Natural killer cell treated with Interleukin-12 subunit alpha and Interleukin-12 subunit beta and Interleukin-15 and Interleukin-18, amount 100 ng/mL, for 72 hours (primary cell): ENCODE measurements around the gene PDS5B. TPM values are rescaled to one million over a fixed set of nuclear protein-coding genes. Genes with fewer than 3 reads are reported as not detected.

Experiments
- ATAC-seq, 2 donors: fragments of 150-1000 bp; cut with Tn5 transposase in 1 of 2; sonication (Bioruptor Pico), chemical (Tn5 transposase) in 1 of 2; 2 replicates each; pipeline ENCODE4 v1.10.0; 2021
- DNase-seq: peaks from one replicate; pipeline ENCODE4 v3.0.0; 2022; ENCODE audit warnings: low spot score
- H3K27ac Mint-ChIP-seq, 2 donors: 1 replicate in 1 of 2; 2 replicates in 1 of 2; pipeline ENCODE4 v1.8.0; 2022; ENCODE audit warnings: mixed read lengths in 2 of 2, mild to moderate bottlenecking in 1 of 2, moderate library complexity in 1 of 2
- H3K27me3 Mint-ChIP-seq, 2 donors: 1 replicate in 1 of 2; 2 replicates in 1 of 2; pipeline ENCODE4 v1.8.0; 2022; ENCODE audit warnings: mixed read lengths in 2 of 2
- H3K36me3 Mint-ChIP-seq: one replicate; pipeline ENCODE4 v1.8.0; 2022; ENCODE audit warnings: mixed read lengths
- H3K4me1 Mint-ChIP-seq, 2 donors: 1 replicate in 1 of 2; 2 replicates in 1 of 2; pipeline ENCODE4 v1.8.0; 2022; ENCODE audit warnings: low read depth in 2 of 2, mixed read lengths in 2 of 2, mild to moderate bottlenecking in 1 of 2
- H3K4me3 Mint-ChIP-seq: one replicate; pipeline ENCODE4 v1.8.0; 2022; ENCODE audit warnings: mixed read lengths
- H3K9me3 Mint-ChIP-seq: 2 replicates; pipeline ENCODE4 v1.8.0; 2022; ENCODE audit warnings: mixed read lengths
- total RNA-seq, 2 donors: library from RNA; stranded (reverse); gene quantifications; one replicate each; pipeline ENCODE4 v1.2.3, GENCODE V29; 2022

PDS5B gene
- total RNA-seq, 2 donors from 2014 or later: 46.9 to 48.6 TPM

DNA sequence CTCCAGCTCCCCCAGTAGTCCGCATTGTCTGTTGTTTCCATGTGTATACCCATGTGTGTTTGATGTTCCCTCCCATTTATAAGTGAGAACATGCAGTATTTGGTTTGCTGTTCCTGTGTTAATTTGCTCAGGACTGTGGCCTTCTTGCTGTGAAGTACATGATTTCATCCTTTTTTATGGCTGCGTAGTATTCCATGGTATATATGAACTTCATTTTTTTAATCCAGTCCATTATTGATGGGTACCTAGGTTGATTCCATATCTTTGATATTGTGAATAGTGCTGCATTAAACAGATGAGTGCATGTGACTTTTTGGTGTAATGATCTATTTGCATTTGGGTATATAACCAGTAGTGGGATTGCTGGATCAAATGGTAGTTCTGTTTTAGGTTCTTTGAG, 175.2 kb downstream of the PDS5B start:
- Mint-ChIP-seq H3K27me3 (no peaks in the 10 kb centered on the region), H3K4me1 (no peaks in the 10 kb centered on the region), H3K36me3 (peaks cover 50% of the 10 kb centered on the region), H3K4me3 (no peak overlapping the region), H3K27ac (no peak overlapping the region), H3K9me3 (peaks cover 3% of the 10 kb centered on the region)
- DNase-seq (no peak), ATAC-seq (no peak)

DNA sequence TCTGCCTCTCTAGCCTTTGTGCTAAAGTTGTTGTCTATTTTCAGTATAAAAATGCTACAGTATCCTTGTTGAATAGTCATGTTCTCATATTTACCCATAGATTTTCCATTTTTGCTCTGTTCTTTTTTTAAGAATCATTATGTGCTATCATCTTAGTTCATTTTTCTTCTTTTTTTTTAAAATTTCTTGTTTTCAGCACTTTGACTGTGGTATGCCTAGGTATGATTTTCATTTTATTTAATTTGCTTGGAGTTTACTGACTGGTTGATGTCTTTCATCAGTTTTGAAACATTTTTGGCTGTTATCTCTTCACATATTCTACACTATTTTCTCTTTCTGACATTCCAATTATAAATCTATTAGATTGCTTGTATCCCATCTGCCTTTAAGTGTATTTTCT, 192.9 kb downstream of the PDS5B start:
- H3K27me3 Mint-ChIP-seq: no peaks in the 10 kb centered on the region
- peaks cover 14% of the 10 kb centered on the region for H3K36me3 Mint-ChIP-seq
- DNase-seq: no peak
- ATAC-seq: no peak
- peaks cover 4 to 15% of the 10 kb centered on the region in 2 donors for H3K4me1 Mint-ChIP-seq
- H3K9me3 Mint-ChIP-seq: no peaks in the 10 kb centered on the region
- no peak overlapping the region for H3K27ac Mint-ChIP-seq
- H3K4me3 Mint-ChIP-seq: no peak overlapping the region

DNA sequence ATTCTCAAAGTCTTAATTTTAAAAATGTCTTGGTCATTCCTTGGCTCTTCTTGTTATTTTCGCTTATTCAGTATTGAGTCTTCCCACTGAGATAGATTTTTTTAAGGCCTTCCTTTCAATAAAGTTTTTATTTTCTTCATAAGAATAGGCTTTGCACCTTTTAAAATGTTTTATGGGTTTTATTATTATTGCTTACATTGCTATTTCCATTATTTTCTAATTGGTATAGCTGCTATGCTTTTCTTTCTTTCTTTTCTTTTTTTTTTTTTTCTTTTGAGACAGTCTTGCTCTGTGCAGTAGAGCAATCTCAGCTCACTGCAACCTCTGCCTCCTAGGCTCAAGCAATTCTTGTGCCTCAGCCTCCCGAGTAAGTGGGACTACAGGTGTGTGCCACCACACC, 195.7 kb downstream of the PDS5B start:
- no peak overlapping the region for H3K4me3 Mint-ChIP-seq

GRCh38 chr13:32783067-32783466, 196.8 kb downstream of the PDS5B start:
- H3K4me1 Mint-ChIP-seq: peaks cover 7 to 15% of the 10 kb centered on the region in 2 donors
- H3K27ac Mint-ChIP-seq: peak overlapping the region in 1 of 2 donors; percentile 44
- no peaks in the 10 kb centered on the region for H3K27me3 Mint-ChIP-seq
- DNase-seq: no peak
- H3K9me3 Mint-ChIP-seq: no peaks in the 10 kb centered on the region
- H3K4me3 Mint-ChIP-seq: no peak overlapping the region
- H3K36me3 Mint-ChIP-seq: peaks cover 14% of the 10 kb centered on the region
- peak in 1 of 2 donors; percentile 65 for ATAC-seq

More for the DNA sequence above, 195.7 kb downstream of the PDS5B start:
- Mint-ChIP-seq H3K27ac (no peak overlapping the region), H3K27me3 (no peaks in the 10 kb centered on the region), H3K9me3 (no peaks in the 10 kb centered on the region), H3K36me3 (peaks cover 14% of the 10 kb centered on the region), H3K4me1 (peaks cover 7 to 15% of the 10 kb centered on the region in 2 donors)
- ATAC-seq (no peak), DNase-seq (no peak)

DNA sequence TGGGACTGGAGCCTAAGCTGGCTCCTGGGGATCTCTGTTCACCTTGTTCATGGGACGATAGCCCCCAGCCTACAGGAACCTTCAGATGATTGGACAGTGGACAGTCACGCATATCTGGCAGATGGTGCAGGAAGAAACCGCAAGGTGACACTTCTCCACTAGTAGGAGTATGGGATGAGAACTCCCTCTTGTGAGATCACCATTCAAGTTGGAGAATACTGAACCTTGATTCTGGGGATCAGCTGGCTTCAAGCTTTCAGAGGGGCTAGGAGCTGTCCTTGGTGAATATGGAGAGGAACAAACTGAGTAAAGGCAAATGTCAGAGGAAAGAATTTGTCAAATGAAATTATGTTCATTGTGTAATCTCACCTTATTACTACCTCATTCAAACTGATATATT, 204.5 kb downstream of the PDS5B start:
- H3K4me1 Mint-ChIP-seq: peaks cover 25 to 28% of the 10 kb centered on the region in 2 donors
- ATAC-seq (no peak), DNase-seq (no peak)
- peaks cover 5% of the 10 kb centered on the region for H3K9me3 Mint-ChIP-seq
- peak overlapping the region in 1 of 2 donors; percentile 4 for H3K27ac Mint-ChIP-seq
- peak overlapping the region; percentile 3 for H3K4me3 Mint-ChIP-seq
- H3K27me3 Mint-ChIP-seq: peaks cover 0 to 4% of the 10 kb centered on the region in 2 donors
- H3K36me3 Mint-ChIP-seq: peaks cover 5% of the 10 kb centered on the region

GRCh38 chr13:32791545-32792172, 205.4 kb downstream of the PDS5B start:
- DNase-seq: no peak
- H3K4me1 Mint-ChIP-seq: peaks cover 25 to 28% of the 10 kb centered on the region in 2 donors

GRCh38 chr13:32796754-32797153, 210.5 kb downstream of the PDS5B start:
- ATAC-seq: no peak
- Mint-ChIP-seq H3K27me3 (peaks cover 8 to 20% of the 10 kb centered on the region in 2 donors), H3K9me3 (no peaks in the 10 kb centered on the region), H3K4me1 (peaks cover 8% of the 10 kb centered on the region in 2 donors), H3K27ac (no peak overlapping the region), H3K4me3 (no peak overlapping the region), H3K36me3 (peaks cover 5% of the 10 kb centered on the region)
- no peak for DNase-seq

More at GRCh38 chr13:32791545-32792172, 205.4 kb downstream of the PDS5B start:
- peak; percentile 73 for ATAC-seq
- Mint-ChIP-seq H3K27ac (peak overlapping the region in 1 of 2 donors; percentile 4), H3K36me3 (peaks cover 5% of the 10 kb centered on the region), H3K9me3 (peaks cover 5% of the 10 kb centered on the region), H3K4me3 (peak overlapping the region; percentile 23), H3K27me3 (peaks cover 4 to 6% of the 10 kb centered on the region in 2 donors)

DNA sequence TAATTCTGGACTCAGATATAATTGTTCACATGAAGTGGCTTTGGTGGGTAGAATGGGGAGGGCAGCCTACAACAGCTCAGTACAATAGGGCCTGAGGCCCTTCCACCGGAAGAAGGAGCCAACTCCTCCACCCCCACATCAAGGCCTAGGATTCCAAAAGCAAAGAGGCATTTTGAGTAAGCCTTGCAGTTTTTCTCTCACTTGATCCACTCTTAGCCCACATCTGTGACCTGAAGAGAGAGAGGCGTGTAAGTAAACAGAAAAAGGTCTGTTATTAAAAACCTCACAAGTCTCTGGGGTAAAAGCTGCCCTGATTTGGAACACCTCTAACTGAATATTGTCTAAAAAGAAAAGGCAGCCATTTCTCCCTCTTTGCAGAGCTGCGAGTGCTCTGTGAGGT, 215.9 kb downstream of the PDS5B start:
- Mint-ChIP-seq H3K4me3 (no peak overlapping the region), H3K36me3 (no peaks in the 10 kb centered on the region), H3K27me3 (peaks cover 20 to 36% of the 10 kb centered on the region in 2 donors), H3K4me1 (no peaks in the 10 kb centered on the region), H3K27ac (no peak overlapping the region), H3K9me3 (no peaks in the 10 kb centered on the region)
- DNase-seq (no peak), ATAC-seq (no peak)

DNA sequence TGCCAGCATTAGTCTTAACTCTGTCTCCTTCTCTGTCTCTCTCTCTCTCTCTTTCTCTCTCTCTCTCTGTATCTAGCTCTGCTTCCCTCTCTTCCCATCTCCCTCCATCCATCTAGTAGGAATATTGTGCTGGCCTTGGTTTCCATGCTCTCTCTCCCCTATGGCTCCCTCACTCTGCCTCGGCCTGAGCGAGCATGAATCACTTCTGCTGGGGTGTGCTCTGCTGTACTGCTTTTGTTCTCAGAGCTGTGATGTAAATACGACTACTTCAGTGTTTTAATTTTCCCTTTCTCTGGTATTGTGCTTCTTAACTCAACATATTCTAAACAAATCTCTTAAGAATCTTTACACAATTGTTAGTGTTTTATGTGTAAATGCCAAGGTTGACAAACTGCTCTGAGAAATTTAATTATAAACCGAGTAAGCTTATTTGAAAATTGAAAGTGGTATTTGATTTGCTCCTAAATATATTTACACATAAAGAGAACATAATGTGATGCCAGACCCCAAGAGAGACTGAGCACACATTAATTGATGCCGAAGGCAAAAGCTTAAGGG, 218.5 kb downstream of the PDS5B start:
- no peaks in the 10 kb centered on the region for H3K4me1 Mint-ChIP-seq
- ATAC-seq: no peak
- peaks cover 14 to 28% of the 10 kb centered on the region in 2 donors for H3K27me3 Mint-ChIP-seq
- H3K9me3 Mint-ChIP-seq: no peaks in the 10 kb centered on the region
- DNase-seq: no peak
- H3K36me3 Mint-ChIP-seq: no peaks in the 10 kb centered on the region
- no peak overlapping the region for H3K4me3 Mint-ChIP-seq
- no peak overlapping the region for H3K27ac Mint-ChIP-seq

GRCh38 chr13:32811297-32811800, 225.1 kb downstream of the PDS5B start:
- H3K9me3 Mint-ChIP-seq: no peaks in the 10 kb centered on the region
- no peak overlapping the region for H3K4me3 Mint-ChIP-seq
- DNase-seq (no peak), ATAC-seq (peak in 1 of 2 donors; percentile 57)
- H3K27me3 Mint-ChIP-seq: peaks cover 9 to 27% of the 10 kb centered on the region in 2 donors
- no peak overlapping the region for H3K27ac Mint-ChIP-seq
- peaks cover 8 to 10% of the 10 kb centered on the region in 2 donors for H3K4me1 Mint-ChIP-seq
- peaks cover 4% of the 10 kb centered on the region for H3K36me3 Mint-ChIP-seq

DNA sequence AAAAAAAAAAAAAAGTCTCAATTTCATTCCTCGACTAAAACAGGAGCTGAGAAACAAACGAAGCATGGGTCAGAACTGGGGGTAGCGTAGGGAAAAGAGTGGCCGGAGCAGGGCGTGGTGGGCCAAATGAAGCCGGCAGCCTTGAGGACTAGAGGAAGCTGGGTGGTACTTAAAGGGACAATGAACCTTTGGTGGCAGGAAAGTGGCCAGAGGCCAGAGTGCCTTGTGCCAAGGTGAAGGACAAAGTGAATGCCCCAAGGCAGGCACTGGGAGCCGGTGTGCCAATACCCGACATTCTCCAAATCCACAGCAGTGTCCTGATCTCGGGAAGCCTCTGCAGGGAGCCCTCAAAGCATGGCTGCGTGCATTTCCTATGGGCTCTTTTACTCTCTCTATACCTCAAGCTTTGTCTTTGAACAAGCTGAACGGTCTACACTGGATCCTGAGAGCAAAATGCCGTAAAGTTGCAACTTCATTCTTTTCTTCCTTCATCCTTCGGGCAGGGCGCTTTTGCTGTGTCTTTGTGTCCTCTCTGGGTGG, 235.0 kb downstream of the PDS5B start:
- Mint-ChIP-seq H3K4me1 (no peaks in the 10 kb centered on the region), H3K9me3 (no peaks in the 10 kb centered on the region), H3K27ac (no peak overlapping the region), H3K27me3 (peaks cover under 1 to 10% of the 10 kb centered on the region in 2 donors), H3K4me3 (no peak overlapping the region), H3K36me3 (no peaks in the 10 kb centered on the region)
- DNase-seq: no peak
- no peak for ATAC-seq

DNA sequence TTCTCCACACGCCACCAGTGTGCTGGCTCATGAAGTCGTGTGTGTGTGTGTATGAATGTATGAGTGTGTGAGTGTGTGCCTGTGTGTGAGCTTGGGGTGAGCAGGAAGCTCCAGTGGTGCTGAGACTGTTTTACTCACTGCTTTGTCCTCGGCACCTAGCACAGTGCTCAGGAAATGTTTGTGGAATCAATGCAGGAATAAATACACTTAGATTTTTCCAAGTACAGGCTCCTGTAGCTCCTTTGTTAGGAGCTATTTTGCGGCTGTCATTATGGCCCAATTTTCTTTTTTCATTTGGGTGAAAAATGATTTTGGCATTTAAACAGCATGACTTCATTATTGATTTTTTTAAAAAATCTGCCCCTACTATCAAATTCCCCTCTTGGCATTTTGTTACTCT, 236.5 kb downstream of the PDS5B start:
- H3K36me3 Mint-ChIP-seq: no peaks in the 10 kb centered on the region
- DNase-seq (no peak), ATAC-seq (no peak)
- no peaks in the 10 kb centered on the region for H3K9me3 Mint-ChIP-seq
- peaks cover 10 to 12% of the 10 kb centered on the region in 2 donors for H3K27me3 Mint-ChIP-seq
- no peak overlapping the region for H3K27ac Mint-ChIP-seq
- H3K4me1 Mint-ChIP-seq: no peaks in the 10 kb centered on the region
- H3K4me3 Mint-ChIP-seq: no peak overlapping the region

- Mint-ChIP-seq H3K27me3 (peaks cover 10 to 14% of the 10 kb centered on the region in 2 donors), H3K27ac (no peak overlapping the region), H3K4me3 (no peak overlapping the region), H3K9me3 (no peaks in the 10 kb centered on the region), H3K36me3 (no peaks in the 10 kb centered on the region), H3K4me1 (no peaks in the 10 kb centered on the region)
- DNase-seq (no peak), ATAC-seq (no peak)
Measured at GRCh38 chr13:32823597-32823996, 237.3 kb downstream of the PDS5B start.

GRCh38 chr13:32824061-32824460, 237.8 kb downstream of the PDS5B start:
- H3K4me1 Mint-ChIP-seq: no peaks in the 10 kb centered on the region
- no peak overlapping the region for H3K27ac Mint-ChIP-seq
- H3K9me3 Mint-ChIP-seq: no peaks in the 10 kb centered on the region
- H3K4me3 Mint-ChIP-seq: no peak overlapping the region
- no peaks in the 10 kb centered on the region for H3K36me3 Mint-ChIP-seq
- DNase-seq (no peak), ATAC-seq (no peak)
- H3K27me3 Mint-ChIP-seq: peaks cover 7 to 14% of the 10 kb centered on the region in 2 donors
